Glutamatergic neuron (in vitro differentiated cells): ENCODE results near the gene IGFL2. TPM values are rescaled to one million over a fixed set of nuclear protein-coding genes. Genes with fewer than 3 reads are reported as not detected.

Experiments used
- DNase-seq: peaks from one replicate; pipeline ENCODE4 v3.0.0; 2022
- H3K27ac Mint-ChIP-seq: one replicate; pipeline ENCODE4 v1.8.0; 2020; ENCODE audit warnings: mild to moderate bottlenecking, mixed read lengths, inconsistent platforms; ENCODE audit not compliant: unreplicated experiment
- H3K27me3 Mint-ChIP-seq: one replicate; pipeline ENCODE4 v1.8.0; 2020; ENCODE audit warnings: mild to moderate bottlenecking, moderate library complexity, mixed read lengths, inconsistent platforms; ENCODE audit not compliant: unreplicated experiment
- H3K36me3 Mint-ChIP-seq: one replicate; pipeline ENCODE4 v1.8.0; 2020; ENCODE audit warnings: mild to moderate bottlenecking, mixed read lengths, inconsistent platforms; ENCODE audit not compliant: unreplicated experiment
- H3K4me1 Mint-ChIP-seq: one replicate; pipeline ENCODE4 v1.8.0; 2020; ENCODE audit warnings: mild to moderate bottlenecking, low read depth, mixed read lengths, inconsistent platforms; ENCODE audit not compliant: unreplicated experiment
- H3K4me3 Mint-ChIP-seq: one replicate; pipeline ENCODE4 v1.8.0; 2020; ENCODE audit warnings: mild to moderate bottlenecking, mixed read lengths, inconsistent platforms; ENCODE audit not compliant: unreplicated experiment
- H3K9me3 Mint-ChIP-seq: one replicate; pipeline ENCODE4 v1.8.0; 2020; ENCODE audit warnings: mild to moderate bottlenecking, moderate library complexity, mixed read lengths, inconsistent platforms; ENCODE audit not compliant: unreplicated experiment
- total RNA-seq: library from RNA; stranded (reverse); fragmentation: NEBNext Ultra II Directional; extraction: Animal tissue kit (Norgen Biotek cat#: 25700); gene quantifications from one replicate; pipeline ENCODE4 v1.2.1, GENCODE V29; 2021; ENCODE audit not compliant: unreplicated experiment
- TF ChIP-seq, protein P1 (sequence below): fragments of 200-600 bp; sonication (generic); IDR thresholded peaks from one replicate; pipeline ENCODE4 v1.5.0; 2021; ENCODE audit not compliant: partially characterized antibody, unreplicated experiment

Gene IGFL2
- total RNA-seq, 1 donor from 2014 or later = not detected

DNA sequence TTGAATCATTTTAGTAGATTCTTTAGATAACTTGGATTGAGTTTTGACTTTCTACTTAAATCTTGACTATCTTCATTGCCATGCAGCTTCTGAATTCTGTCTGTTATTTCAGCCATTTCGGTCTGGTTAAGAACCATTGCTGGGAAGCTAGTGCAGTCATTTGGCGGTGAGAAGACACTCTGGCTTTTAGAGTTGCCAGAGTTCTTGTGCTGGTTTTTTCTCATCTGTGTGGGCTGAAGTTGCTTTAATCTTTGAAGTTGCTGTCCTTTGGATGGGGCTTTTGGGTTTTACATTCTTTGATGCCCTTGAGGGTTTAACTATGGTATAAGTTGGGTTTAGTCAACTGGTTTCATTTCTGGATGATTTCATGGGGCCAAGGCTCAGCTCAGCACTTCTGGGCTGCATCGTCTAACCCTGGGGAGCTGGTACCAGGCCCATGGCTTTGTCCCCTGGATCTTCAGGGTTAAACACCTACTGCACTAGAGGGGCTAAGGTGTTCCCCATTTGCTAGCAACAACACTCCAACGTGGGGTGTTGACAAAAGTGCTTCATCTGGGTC is 10.0 kb upstream of the IGFL2 start:
- DNase-seq = no peak
- TF ChIP-seq, protein P1, sequence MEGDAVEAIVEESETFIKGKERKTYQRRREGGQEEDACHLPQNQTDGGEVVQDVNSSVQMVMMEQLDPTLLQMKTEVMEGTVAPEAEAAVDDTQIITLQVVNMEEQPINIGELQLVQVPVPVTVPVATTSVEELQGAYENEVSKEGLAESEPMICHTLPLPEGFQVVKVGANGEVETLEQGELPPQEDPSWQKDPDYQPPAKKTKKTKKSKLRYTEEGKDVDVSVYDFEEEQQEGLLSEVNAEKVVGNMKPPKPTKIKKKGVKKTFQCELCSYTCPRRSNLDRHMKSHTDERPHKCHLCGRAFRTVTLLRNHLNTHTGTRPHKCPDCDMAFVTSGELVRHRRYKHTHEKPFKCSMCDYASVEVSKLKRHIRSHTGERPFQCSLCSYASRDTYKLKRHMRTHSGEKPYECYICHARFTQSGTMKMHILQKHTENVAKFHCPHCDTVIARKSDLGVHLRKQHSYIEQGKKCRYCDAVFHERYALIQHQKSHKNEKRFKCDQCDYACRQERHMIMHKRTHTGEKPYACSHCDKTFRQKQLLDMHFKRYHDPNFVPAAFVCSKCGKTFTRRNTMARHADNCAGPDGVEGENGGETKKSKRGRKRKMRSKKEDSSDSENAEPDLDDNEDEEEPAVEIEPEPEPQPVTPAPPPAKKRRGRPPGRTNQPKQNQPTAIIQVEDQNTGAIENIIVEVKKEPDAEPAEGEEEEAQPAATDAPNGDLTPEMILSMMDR = no peak
- H3K9me3 Mint-ChIP-seq = no peaks in the 10 kb centered on the region

DNA sequence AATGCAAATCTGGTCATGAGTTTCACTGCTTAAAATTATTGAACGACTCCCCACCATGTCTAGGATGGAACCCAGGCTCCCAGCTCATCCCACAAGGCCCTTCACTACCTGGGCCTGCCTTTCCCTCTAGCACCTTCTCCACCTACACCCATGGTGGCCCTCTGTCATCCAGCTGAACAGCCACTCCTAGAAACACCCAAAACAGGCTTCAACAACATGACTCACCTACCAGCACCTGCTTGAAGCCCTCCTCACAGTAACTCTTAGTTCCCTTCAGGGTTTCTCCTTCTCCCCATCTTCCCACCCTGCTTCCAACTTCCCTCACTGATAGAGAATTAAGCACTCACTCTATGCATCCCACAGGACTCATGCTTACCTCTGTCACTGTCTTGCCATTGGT is 6.6 kb upstream of the IGFL2 start:
- no peak for DNase-seq
- Mint-ChIP-seq H3K36me3 (no peaks in the 10 kb centered on the region), H3K4me1 (no peaks in the 10 kb centered on the region), H3K9me3 (no peaks in the 10 kb centered on the region), H3K4me3 (no peak overlapping the region), H3K27ac (no peak overlapping the region), H3K27me3 (no peaks in the 10 kb centered on the region)
- TF ChIP-seq, protein P1 = no peak

More for the DNA sequence above, 10.0 kb upstream of the IGFL2 start:
- no peaks in the 10 kb centered on the region for H3K36me3 Mint-ChIP-seq
- no peak overlapping the region for H3K4me3 Mint-ChIP-seq
- no peak overlapping the region for H3K27ac Mint-ChIP-seq
- no peaks in the 10 kb centered on the region for H3K27me3 Mint-ChIP-seq
- peaks cover 7% of the 10 kb centered on the region for H3K4me1 Mint-ChIP-seq

- Mint-ChIP-seq H3K27me3 (no peaks in the 10 kb centered on the region), H3K4me3 (no peak overlapping the region), H3K27ac (no peak overlapping the region), H3K36me3 (no peaks in the 10 kb centered on the region), H3K9me3 (no peaks in the 10 kb centered on the region), H3K4me1 (no peaks in the 10 kb centered on the region)
- no peak for DNase-seq
- TF ChIP-seq, protein P1 = no peak
These were observed 5.7 kb upstream of the IGFL2 start for GRCh38 chr19:46142294-46142693.

DNA sequence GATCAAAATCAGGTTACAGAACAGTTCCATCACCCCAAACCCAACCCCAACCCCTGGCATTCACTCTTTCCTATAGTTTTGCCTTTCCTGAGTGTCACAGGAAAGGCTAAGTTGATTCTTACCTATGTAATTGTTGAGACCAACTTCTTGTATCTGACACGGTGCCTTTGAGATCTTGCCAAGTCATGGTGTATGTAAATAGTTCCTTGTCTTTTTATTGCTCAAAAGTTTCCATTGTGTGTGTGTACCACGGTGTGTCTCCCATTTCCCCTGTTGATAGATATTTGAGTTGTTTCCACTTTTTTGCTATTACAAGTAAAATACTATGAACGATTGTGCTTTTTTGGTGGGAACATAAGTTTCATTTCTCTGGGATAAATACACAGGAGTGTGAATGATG is 3.3 kb upstream of the IGFL2 start:
- TF ChIP-seq, protein P1 = no peak
- H3K27me3 Mint-ChIP-seq = peaks cover 1% of the 10 kb centered on the region
- H3K4me3 Mint-ChIP-seq = no peak overlapping the region
- H3K4me1 Mint-ChIP-seq = no peaks in the 10 kb centered on the region
- H3K27ac Mint-ChIP-seq = no peak overlapping the region
- no peaks in the 10 kb centered on the region for H3K9me3 Mint-ChIP-seq
- no peaks in the 10 kb centered on the region for H3K36me3 Mint-ChIP-seq
- no peak for DNase-seq

DNA sequence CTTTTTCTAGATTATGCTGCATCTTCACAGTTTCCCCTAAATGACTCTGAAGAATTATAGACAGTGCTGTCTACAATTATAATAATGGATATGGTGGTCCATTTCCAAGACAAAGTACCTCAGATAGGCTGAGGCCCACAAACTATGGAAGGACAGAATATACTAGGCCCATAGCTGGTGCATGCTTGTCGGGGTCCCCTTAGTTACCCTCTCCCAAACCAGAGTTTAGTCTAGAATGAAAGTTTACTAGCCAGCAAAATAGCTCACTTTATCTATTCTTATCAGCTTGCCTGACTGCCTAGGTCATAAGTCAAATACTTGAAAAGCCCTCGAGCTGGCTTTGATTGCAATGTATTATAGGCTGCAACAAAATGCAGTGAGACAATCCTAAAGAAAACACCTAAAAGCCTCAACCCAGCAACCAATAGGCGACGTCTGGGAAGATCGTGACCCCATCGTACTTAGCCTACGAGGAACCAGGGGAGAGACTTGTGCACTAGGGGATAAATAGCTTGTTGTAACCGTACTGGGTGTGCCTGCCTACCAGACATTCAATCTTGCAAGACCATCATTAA is 785 bp upstream of the IGFL2 start:
- Mint-ChIP-seq H3K9me3 (no peaks in the 10 kb centered on the region), H3K36me3 (no peaks in the 10 kb centered on the region), H3K27ac (no peak overlapping the region), H3K4me3 (no peak overlapping the region), H3K27me3 (peaks cover 1% of the 10 kb centered on the region), H3K4me1 (no peaks in the 10 kb centered on the region)
- TF ChIP-seq, protein P1 = no peak
- no peak for DNase-seq
